OCI-M1 (cell line): ENCODE data around the gene HPCA.

Experiments
- DNase-seq: peaks from one replicate; lab custom pipeline; 2025; lab: John Stamatoyannopoulos, UW

Gene HPCA

DNA sequence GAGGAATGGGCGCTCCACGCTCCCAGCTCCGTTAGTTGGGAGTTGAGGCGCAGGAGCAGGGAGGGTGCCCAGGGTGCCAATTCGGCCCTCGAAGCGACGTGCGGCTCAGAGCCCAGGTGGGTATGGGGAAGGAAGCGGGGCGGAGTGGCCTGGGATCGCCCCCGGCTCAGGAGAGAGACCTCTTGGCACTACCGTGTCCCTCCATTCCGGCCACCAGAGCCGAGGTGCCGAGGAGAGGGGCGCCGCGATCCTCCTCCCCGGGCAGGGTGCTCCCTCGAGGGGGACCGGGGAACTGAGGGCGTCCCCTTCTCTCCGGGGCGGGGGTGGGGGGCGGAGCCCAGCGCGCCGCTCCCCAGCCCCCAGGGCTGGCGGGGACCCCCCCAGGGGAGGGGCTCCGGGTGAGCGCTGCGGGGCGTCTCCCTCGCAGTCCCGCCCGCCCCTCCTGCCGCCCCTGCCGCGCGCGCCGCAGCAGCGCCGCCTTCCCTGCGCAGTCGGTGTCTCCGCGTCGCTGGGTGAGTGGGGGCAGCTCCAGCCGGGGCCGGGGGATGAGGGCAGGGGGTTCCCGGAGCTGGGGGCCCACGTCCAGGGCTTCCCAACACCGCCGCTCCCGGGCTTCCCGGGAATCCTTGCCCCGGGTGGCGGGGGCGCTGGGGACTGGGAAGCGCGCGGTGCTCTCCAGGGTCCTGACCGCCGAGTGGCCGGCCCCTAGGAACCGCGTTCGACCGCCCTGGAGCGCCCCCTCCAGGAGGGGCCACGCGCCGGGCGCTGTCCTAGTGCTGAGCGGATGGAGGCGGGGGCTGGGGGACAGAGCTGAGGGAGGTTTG is at the start of gene HPCA:
Gene HPCA (plus strand): TSS at position 488 of the 824 bp plus-strand sequence. CDS start 2,408 bp downstream, outside the sequence.
- peak; percentile 82 for DNase-seq

GRCh38 chr1:32848354-32849063 is 37.8 kb upstream of the HPCA start:
- no peak for DNase-seq

DNA sequence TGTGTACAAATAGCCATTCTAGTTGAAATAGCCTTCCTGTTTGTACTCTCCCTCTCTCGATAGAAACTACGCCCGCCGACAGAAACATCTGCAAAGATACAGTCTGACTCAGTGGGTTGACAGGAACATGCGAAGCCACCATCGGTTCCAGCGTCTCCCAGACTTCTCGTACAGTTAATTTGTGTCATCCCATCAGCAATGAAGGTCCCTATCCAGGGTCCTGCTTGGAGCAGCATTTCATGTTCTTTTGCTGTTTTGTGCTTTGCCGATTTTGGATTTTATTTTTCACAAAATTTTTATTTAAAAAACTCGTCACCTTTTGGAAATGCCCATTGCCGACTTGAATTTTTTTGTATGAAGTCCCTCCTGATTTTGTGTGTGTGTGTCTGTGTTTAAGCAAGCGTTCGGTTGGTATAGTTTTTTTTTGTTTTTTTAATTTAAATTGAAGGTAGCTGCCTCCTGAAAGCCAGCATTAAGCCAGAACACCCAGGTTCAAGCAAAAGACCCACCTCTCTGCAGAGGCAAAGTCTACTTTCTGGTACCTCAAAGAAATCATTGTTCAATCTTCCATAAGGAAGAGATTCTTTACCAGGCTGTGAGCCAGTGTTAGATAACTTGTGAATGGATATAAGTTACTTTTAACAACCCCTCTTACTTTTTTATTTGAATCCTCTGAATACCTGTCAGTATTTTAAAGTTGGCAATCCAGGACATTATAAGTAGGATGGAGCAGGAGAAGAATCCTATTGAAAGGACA is 30.3 kb upstream of the HPCA start:
- no peak for DNase-seq

- DNase-seq = no peak
Measured at GRCh38 chr1:32858136-32858535, 28.2 kb upstream of the HPCA start.

- no peak for DNase-seq
Measured at GRCh38 chr1:32858791-32859190, 27.5 kb upstream of the HPCA start.

GRCh38 chr1:32859915-32860314 is 26.4 kb upstream of the HPCA start:
- DNase-seq = no peak

- DNase-seq = no peak
Measured at GRCh38 chr1:32860566-32860965, 25.7 kb upstream of the HPCA start.

GRCh38 chr1:32861904-32862695 is 24.2 kb upstream of the HPCA start:
- no peak for DNase-seq

- no peak for DNase-seq
Measured at GRCh38 chr1:32863218-32863880, 22.9 kb upstream of the HPCA start.

- DNase-seq = no peak
Measured at GRCh38 chr1:32863881-32864245, 22.4 kb upstream of the HPCA start.

- no peak for DNase-seq
Measured at GRCh38 chr1:32864375-32865019, 21.8 kb upstream of the HPCA start.

DNA sequence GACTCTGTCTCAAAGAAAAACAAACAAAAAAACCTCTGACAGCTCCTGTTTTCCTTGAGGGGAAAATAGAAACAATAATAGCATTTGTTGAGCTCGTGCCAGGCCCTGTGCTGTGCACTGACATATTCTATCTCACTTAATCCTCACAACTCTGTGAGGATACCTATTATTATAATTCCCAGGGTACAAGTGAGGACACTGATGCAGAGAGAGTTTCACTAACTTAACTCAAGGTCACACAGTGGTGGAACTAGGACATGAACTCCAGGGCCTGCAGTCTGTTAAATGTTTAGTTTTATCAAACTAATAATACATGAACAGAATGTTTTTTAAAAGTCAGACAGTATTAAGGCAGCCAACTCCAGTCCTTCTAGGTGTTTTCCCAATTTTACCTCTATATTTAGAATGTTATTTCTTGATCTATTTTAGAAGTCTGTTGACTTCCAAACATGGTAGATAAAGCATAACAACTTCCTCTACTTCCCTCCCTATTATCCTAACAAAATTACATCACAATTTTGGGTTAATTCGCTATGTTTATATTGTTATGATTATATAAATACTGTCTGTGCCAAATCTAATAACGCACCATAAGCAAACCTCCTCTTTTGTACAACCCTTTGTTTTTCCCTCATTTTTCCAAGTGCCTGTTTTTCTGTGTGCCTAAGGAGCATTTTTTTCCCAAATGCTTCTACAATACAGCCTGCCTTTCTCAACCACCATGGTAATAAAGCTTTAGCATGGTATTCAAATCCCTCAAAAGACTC is 20.5 kb upstream of the HPCA start:
- DNase-seq = no peak

DNA sequence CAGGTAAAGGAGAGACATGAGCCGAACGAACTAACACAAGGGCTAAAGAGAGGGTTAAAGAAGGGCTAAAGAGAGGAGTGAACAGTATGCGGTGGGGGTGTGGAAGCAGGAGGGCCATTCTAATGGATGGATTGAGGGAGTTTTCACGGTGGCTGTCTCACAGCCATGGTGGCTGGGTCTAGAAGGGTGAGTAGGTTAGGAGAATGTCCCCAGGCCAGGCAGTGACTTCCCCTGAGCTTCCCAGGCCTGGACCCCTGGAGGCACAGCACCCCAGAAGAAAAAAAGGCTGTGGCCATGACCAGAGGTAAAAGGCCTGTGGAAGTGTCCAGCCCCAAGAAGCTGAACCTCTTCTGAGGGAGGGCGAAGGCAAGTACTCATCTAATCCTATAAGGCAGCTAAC is 19.1 kb upstream of the HPCA start:
- no peak for DNase-seq

- DNase-seq = no peak
Measured at GRCh38 chr1:32867671-32868070, 18.6 kb upstream of the HPCA start.

GRCh38 chr1:32868085-32868484 is 18.2 kb upstream of the HPCA start:
- DNase-seq = no peak

DNA sequence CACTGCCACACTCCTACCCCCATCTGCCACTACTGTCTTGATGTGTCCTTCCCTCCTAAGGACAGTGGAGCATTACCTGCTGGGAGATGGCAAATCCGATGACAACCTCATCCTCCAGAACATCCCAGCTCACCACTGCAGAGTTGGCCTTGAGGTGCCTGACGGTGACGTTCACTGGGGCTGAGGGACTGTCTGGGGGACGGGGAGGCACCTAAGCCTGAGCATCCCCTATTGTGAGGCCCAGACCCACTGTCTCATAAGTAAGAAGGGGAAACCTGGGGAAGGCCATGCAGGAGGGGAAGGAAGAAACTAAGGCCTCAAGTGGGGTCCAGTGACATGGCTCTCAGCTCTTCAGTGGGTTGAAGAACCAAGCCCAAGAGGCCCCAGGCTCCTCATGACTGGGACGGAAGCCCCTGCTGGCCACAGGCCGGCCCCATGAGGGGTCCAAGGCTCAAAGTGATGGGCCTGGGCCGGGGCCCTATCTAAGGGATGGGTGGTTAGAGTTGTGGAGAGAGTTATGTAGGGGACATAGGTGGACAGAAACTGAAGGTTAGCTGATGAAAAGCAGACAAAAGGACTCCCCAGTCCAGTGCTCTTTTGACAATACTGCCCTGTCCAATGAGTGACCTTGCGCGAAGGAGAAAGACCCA is 17.4 kb upstream of the HPCA start:
- DNase-seq = no peak

DNA sequence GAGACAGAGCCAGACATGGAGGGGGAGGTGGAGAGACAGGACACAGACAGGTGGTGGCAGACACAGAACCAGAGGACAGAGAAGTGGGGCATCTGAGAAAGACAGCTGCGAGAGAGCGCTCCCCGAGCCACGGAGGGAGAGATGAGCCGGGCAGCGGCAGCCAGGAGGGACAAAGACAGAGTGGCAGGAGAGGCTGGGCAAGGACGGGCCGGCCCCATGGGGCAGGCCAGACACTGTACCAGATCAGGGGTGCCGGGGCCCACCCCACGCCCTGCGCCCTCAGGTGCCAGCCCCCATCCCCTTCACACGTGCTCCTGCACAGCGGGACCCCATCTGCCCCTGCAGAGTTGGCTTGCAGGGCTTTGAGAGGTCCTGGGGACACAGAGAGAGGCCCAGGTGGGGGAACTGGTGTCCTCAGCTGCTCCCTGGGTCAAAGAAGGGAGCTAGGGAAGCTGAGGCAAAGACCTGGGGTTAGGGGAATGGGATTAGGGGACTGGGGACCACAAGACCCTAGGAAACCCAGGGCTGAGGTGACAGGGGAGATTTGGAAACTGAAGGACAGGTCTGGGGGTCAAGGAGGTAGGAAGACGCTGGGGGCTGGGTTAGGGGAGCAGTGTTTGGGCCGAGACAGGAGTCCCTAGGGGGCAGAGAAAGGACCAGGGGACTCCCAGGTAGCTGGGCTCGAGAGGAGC is 16.2 kb upstream of the HPCA start:
- DNase-seq = no peak

GRCh38 chr1:32870615-32871363 is 15.5 kb upstream of the HPCA start, which contains the start of gene FNDC5:
Gene FNDC5 (minus strand): TSS chr1:32870912.
- no peak for DNase-seq
